HG02973 (cell line): Measurements from ENCODE around the gene NAV2.
A peak's percentile ranks its signal among the peaks of the same experiment; 100 is the strongest.

Experiments used
- ATAC-seq: cut with Tn5 transposase; IDR thresholded peaks from one replicate; pipeline ENCODE4 v1.9.1; 2021; ENCODE audit warnings: moderate library complexity; ENCODE audit not compliant: unreplicated experiment

NAV2 gene

GRCh38 chr11:19774817-19775580 lies 62.4 kb downstream of the NAV2 start:
- ATAC-seq = no peak

GRCh38 chr11:19775622-19776021 lies 63.0 kb downstream of the NAV2 start:
- ATAC-seq = no peak

GRCh38 chr11:19777039-19777376 lies 64.4 kb downstream of the NAV2 start:
- peak; percentile 29 for ATAC-seq

- peak; percentile 72 for ATAC-seq
These were observed 64.9 kb downstream of the NAV2 start for GRCh38 chr11:19777377-19778102.

- no peak for ATAC-seq
These were observed 67.1 kb downstream of the NAV2 start for GRCh38 chr11:19779740-19780139.

- no peak for ATAC-seq
These were observed 68.7 kb downstream of the NAV2 start for GRCh38 chr11:19781351-19781750.

- no peak for ATAC-seq
These were observed 72.6 kb downstream of the NAV2 start for GRCh38 chr11:19785265-19785664.

- no peak for ATAC-seq
These were observed 74.0 kb downstream of the NAV2 start for GRCh38 chr11:19786644-19787043.

GRCh38 chr11:19788435-19788834 lies 75.8 kb downstream of the NAV2 start:
- ATAC-seq = no peak

- ATAC-seq = no peak
These were observed 76.6 kb downstream of the NAV2 start for GRCh38 chr11:19789245-19789644.

- ATAC-seq = no peak
These were observed 77.4 kb downstream of the NAV2 start for GRCh38 chr11:19789835-19790710.

GRCh38 chr11:19790831-19791552 lies 78.4 kb downstream of the NAV2 start:
- peak; percentile 63 for ATAC-seq

GRCh38 chr11:19792510-19792909 lies 79.9 kb downstream of the NAV2 start:
- ATAC-seq = no peak

- ATAC-seq = no peak
These were observed 80.7 kb downstream of the NAV2 start for GRCh38 chr11:19793326-19793725.

- no peak for ATAC-seq
These were observed 81.5 kb downstream of the NAV2 start for GRCh38 chr11:19794161-19794560.

GRCh38 chr11:19795082-19795481 lies 82.4 kb downstream of the NAV2 start:
- no peak for ATAC-seq

GRCh38 chr11:19800162-19800561 lies 87.5 kb downstream of the NAV2 start:
- no peak for ATAC-seq

- ATAC-seq = no peak
These were observed 88.3 kb downstream of the NAV2 start for GRCh38 chr11:19800714-19801519.

GRCh38 chr11:19802773-19803293 lies 90.2 kb downstream of the NAV2 start:
- no peak for ATAC-seq

- ATAC-seq = no peak
These were observed 90.9 kb downstream of the NAV2 start for GRCh38 chr11:19803506-19803998.
